SK-N-SH treated with all-trans-retinoic acid at 6 μM for 48 hours (cell line): ENCODE results near the gene TFIP11.

Source experiments
- ATAC-seq: fragments of 200-7000 bp; cut with Tn5 transposase; 3 replicates; pipeline ENCODE4 v1.9.1; 2020; ENCODE audit warnings: mild to moderate bottlenecking, moderate library complexity
- BACH2 ChIP-seq: fragments of 250-450 bp; sonication (Bioruptor Pico); IDR thresholded peaks from 2 replicates; pipeline ENCODE4 v1.9.0; 2021; ENCODE audit warnings: mild to moderate bottlenecking, borderline replicate concordance
- ESRRG ChIP-seq: fragments of 250-450 bp; sonication (Bioruptor Pico); IDR thresholded peaks from 2 replicates; pipeline ENCODE4 v1.6.1; 2021; ENCODE audit warnings: mild to moderate bottlenecking
- GLIS3 ChIP-seq: fragments of 250-450 bp; sonication (Bioruptor Pico); IDR thresholded peaks from 2 replicates; pipeline ENCODE4 v1.5.0; 2020; ENCODE audit warnings: mild to moderate bottlenecking, moderate library complexity
- OSR1 ChIP-seq: fragments of 250-450 bp; sonication (Bioruptor Pico); IDR thresholded peaks from 2 replicates; pipeline ENCODE4 v1.8.0; 2022; ENCODE audit warnings: moderate library complexity, mild to moderate bottlenecking, inconsistent platforms
- PPARA ChIP-seq: fragments of 250-450 bp; sonication (Bioruptor Pico); IDR thresholded peaks from 2 replicates; pipeline ENCODE4 v1.5.0; 2020; ENCODE audit warnings: mild to moderate bottlenecking, borderline replicate concordance
- RARB ChIP-seq: fragments of 250-450 bp; sonication (Bioruptor Pico); IDR thresholded peaks from 2 replicates; pipeline ENCODE4 v1.8.0; 2021; ENCODE audit warnings: mild to moderate bottlenecking, moderate library complexity
- SNAI2 ChIP-seq: fragments of 250-450 bp; sonication (Bioruptor Pico); IDR thresholded peaks from 2 replicates; pipeline ENCODE4 v1.5.0; 2020; ENCODE audit warnings: mild to moderate bottlenecking, moderate library complexity
- TCF4 ChIP-seq: fragments of 250-450 bp; sonication (Bioruptor Pico); IDR thresholded peaks from 2 replicates; pipeline ENCODE4 v1.8.0; 2021; ENCODE audit warnings: mild to moderate bottlenecking, moderate library complexity, borderline replicate concordance
- TOX ChIP-seq: fragments of 250-450 bp; sonication (Bioruptor Pico); IDR thresholded peaks from 2 replicates; pipeline ENCODE4 v1.8.0; 2021; ENCODE audit warnings: mild to moderate bottlenecking, moderate library complexity, borderline replicate concordance
- ZC3H10 ChIP-seq: fragments of 250-450 bp; sonication (Bioruptor Pico); IDR thresholded peaks from 2 replicates; pipeline ENCODE4 v1.5.1; 2021; ENCODE audit warnings: mild to moderate bottlenecking, moderate library complexity
- ZFP3 ChIP-seq: fragments of 250-450 bp; sonication (Bioruptor Pico); IDR thresholded peaks from 2 replicates; pipeline ENCODE4 v1.5.0; 2020; ENCODE audit warnings: mild to moderate bottlenecking, moderate library complexity
- ZNF565 ChIP-seq: fragments of 450-650 bp; formaldehyde crosslinking; conservative IDR thresholded peaks from 2 replicates; pipeline ENCODE4 v1.5.0; 2020; ENCODE audit warnings: low read depth, mild to moderate bottlenecking, moderate library complexity
- ZNF70 ChIP-seq: fragments of 450-650 bp; formaldehyde crosslinking; IDR thresholded peaks from 2 replicates; pipeline ENCODE4 v1.5.0; 2020; ENCODE audit warnings: mild to moderate bottlenecking, moderate library complexity
- ZNF8 ChIP-seq: fragments of 450-650 bp; formaldehyde crosslinking; IDR thresholded peaks from 2 replicates; pipeline ENCODE4 v1.5.0; 2020; ENCODE audit warnings: mild to moderate bottlenecking, moderate library complexity
- TF ChIP-seq, protein P1 (sequence below): fragments of 250-450 bp; sonication (Bioruptor Pico); IDR thresholded peaks from 2 replicates; pipeline ENCODE4 v1.5.0; 2020; ENCODE audit warnings: mild to moderate bottlenecking, moderate library complexity
- TF ChIP-seq, protein P2 (sequence below): fragments of 250-450 bp; sonication (Bioruptor Pico); IDR thresholded peaks from 2 replicates; pipeline ENCODE4 v1.8.0; 2021; ENCODE audit warnings: low read depth, mild to moderate bottlenecking, moderate library complexity, borderline replicate concordance
- TF ChIP-seq, protein P3 (sequence below): fragments of 250-450 bp; sonication (Bioruptor Pico); IDR thresholded peaks from 2 replicates; pipeline ENCODE4 v1.5.1; 2020; ENCODE audit warnings: low read depth, mild to moderate bottlenecking, moderate library complexity
- TF ChIP-seq, protein P4 (sequence below): fragments of 250-450 bp; sonication (Bioruptor Pico); IDR thresholded peaks from 2 replicates; pipeline ENCODE4 v1.5.1; 2021; ENCODE audit warnings: mild to moderate bottlenecking, moderate library complexity

TFIP11 gene

DNA sequence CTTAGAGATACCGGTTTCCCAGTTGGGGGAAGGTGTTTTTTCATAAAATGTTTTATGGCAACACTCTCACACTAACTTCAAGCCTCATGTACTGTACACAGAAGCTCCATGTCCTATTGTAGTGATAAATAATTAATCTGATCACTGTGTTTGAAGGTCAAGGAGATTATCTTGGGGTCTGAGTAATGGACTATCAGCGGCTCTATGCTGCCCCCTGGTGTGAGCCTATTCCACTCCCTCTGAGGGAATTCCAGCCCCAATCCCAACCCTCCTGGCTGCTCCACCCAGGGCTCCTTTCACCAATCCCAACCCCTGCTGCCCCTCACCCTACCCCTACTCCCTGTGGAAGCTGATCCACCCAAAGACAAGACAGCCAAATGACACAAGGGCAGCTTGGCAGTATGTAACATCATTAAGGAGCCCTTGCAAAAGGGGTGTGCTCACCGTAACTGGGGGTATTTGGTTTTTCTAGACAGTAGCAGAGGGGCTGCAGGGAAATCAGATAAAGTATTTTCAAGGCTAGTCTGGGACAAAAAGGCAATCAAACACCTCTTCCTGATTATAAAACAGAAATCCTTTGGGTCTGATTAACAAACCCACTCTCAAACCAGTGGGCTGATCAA is 51.0 kb downstream of the TFIP11 start:
- peak; percentile 96 for ATAC-seq
- TF ChIP-seq ZFP3 (CRISPR knock-in tag), result no peak
- TF ChIP-seq OSR1 (CRISPR knock-in tag), result no peak
- TF ChIP-seq SNAI2, result no peak
- TF ChIP-seq, protein P1, sequence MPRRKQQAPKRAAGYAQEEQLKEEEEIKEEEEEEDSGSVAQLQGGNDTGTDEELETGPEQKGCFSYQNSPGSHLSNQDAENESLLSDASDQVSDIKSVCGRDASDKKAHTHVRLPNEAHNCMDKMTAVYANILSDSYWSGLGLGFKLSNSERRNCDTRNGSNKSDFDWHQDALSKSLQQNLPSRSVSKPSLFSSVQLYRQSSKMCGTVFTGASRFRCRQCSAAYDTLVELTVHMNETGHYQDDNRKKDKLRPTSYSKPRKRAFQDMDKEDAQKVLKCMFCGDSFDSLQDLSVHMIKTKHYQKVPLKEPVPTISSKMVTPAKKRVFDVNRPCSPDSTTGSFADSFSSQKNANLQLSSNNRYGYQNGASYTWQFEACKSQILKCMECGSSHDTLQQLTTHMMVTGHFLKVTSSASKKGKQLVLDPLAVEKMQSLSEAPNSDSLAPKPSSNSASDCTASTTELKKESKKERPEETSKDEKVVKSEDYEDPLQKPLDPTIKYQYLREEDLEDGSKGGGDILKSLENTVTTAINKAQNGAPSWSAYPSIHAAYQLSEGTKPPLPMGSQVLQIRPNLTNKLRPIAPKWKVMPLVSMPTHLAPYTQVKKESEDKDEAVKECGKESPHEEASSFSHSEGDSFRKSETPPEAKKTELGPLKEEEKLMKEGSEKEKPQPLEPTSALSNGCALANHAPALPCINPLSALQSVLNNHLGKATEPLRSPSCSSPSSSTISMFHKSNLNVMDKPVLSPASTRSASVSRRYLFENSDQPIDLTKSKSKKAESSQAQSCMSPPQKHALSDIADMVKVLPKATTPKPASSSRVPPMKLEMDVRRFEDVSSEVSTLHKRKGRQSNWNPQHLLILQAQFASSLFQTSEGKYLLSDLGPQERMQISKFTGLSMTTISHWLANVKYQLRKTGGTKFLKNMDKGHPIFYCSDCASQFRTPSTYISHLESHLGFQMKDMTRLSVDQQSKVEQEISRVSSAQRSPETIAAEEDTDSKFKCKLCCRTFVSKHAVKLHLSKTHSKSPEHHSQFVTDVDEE (CRISPR knock-in tag), result no peak
- TF ChIP-seq ZNF565 (CRISPR knock-in tag), result no peak
- TF ChIP-seq, protein P2, sequence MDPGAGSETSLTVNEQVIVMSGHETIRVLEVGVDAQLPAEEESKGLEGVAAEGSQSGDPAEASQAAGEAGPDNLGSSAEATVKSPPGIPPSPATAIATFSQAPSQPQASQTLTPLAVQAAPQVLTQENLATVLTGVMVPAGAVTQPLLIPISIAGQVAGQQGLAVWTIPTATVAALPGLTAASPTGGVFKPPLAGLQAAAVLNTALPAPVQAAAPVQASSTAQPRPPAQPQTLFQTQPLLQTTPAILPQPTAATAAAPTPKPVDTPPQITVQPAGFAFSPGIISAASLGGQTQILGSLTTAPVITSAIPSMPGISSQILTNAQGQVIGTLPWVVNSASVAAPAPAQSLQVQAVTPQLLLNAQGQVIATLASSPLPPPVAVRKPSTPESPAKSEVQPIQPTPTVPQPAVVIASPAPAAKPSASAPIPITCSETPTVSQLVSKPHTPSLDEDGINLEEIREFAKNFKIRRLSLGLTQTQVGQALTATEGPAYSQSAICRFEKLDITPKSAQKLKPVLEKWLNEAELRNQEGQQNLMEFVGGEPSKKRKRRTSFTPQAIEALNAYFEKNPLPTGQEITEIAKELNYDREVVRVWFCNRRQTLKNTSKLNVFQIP (CRISPR knock-in tag), result no peak

DNA sequence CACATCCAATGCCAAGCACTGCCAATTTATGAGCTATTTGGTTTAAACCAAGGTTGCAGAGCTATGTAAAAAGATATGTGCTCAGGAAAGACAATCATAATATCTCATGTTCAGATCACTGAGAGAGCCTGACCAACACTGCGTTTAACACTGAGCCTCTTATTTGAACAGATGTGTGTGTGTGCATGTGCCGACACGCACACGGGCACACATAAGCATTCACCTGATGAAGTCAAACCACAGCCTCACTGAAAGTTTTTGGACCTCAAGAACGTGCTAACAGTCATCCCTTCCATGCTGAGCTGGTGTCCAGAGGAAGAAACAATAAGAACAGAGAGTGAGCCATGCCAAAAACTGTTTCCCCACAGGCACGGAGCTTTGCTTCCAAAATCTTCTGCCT is 52.1 kb downstream of the TFIP11 start:
- no peak for TF ChIP-seq ZNF70 (CRISPR knock-in tag)
- TF ChIP-seq RARB (CRISPR knock-in tag), result no peak
- no peak for TF ChIP-seq ZC3H10 (CRISPR knock-in tag)
- TF ChIP-seq, protein P1 (CRISPR knock-in tag), result no peak
- no peak for TF ChIP-seq BACH2 (CRISPR knock-in tag)
- TF ChIP-seq ZNF8, result no peak
- TF ChIP-seq ZFP3 (CRISPR knock-in tag), result no peak
- no peak for TF ChIP-seq SNAI2
- no peak for TF ChIP-seq PPARA (CRISPR knock-in tag)
- no peak for TF ChIP-seq ESRRG (CRISPR knock-in tag)
- TF ChIP-seq GLIS3 (CRISPR knock-in tag), result no peak
- TF ChIP-seq, protein P3, sequence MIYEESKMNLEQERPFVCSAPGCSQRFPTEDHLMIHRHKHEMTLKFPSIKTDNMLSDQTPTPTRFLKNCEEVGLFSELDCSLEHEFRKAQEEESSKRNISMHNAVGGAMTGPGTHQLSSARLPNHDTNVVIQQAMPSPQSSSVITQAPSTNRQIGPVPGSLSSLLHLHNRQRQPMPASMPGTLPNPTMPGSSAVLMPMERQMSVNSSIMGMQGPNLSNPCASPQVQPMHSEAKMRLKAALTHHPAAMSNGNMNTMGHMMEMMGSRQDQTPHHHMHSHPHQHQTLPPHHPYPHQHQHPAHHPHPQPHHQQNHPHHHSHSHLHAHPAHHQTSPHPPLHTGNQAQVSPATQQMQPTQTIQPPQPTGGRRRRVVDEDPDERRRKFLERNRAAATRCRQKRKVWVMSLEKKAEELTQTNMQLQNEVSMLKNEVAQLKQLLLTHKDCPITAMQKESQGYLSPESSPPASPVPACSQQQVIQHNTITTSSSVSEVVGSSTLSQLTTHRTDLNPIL (CRISPR knock-in tag), result no peak
- no peak for ATAC-seq

DNA sequence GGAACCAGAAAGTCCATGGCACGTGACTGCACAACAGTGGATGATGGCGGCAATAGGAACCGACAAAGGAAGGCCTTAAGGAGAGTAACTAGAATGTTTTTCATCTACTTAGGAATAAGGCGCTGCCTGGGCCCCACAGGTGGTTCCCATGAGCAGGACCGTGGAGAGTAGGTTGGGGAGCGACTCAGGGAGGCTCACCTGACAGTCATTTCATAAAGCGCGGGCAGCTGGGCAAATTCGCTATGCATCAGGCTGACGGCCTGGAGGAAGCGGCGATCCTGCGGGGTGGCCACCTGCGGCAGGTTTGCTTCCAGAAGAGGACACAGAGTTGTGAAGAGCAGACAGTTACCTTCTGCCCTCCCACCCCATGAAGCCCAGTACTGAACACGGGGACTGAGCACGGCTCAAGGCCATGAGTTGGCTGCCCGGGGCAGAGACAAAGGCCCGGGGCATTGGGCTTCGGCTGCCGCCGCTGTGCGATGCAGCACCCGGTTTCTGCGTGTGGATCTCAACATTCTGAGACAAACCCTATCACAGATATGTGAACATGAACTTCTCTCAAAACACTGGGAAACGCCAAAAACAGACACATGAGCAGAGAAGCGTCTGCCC is 54.5 kb downstream of the TFIP11 start:
- TF ChIP-seq TOX (CRISPR knock-in tag) (no peak), SNAI2 (no peak), PPARA (CRISPR knock-in tag) (no peak), ZC3H10 (CRISPR knock-in tag) (no peak), ZNF565 (CRISPR knock-in tag) (no peak), RARB (CRISPR knock-in tag) (no peak), ZNF70 (CRISPR knock-in tag) (no peak), TCF4 (CRISPR knock-in tag) (no peak)
- TF ChIP-seq, protein P2 (CRISPR knock-in tag), result no peak
- TF ChIP-seq, protein P4, sequence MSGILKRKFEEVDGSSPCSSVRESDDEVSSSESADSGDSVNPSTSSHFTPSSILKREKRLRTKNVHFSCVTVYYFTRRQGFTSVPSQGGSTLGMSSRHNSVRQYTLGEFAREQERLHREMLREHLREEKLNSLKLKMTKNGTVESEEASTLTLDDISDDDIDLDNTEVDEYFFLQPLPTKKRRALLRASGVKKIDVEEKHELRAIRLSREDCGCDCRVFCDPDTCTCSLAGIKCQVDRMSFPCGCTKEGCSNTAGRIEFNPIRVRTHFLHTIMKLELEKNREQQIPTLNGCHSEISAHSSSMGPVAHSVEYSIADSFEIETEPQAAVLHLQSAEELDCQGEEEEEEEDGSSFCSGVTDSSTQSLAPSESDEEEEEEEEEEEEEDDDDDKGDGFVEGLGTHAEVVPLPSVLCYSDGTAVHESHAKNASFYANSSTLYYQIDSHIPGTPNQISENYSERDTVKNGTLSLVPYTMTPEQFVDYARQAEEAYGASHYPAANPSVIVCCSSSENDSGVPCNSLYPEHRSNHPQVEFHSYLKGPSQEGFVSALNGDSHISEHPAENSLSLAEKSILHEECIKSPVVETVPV (CRISPR knock-in tag), result no peak
- no peak for ATAC-seq
